Loucy (cell line): ENCODE results near the gene ARFIP1.

Experiments used
- EZH2phosphoT487 ChIP-seq: fragments of 200-600 bp; IDR thresholded peaks from 2 replicates; pipeline ENCODE4 v1.6.1; 2018; ENCODE audit warnings: antibody characterized with exemption, mild to moderate bottlenecking, moderate library complexity, borderline replicate concordance
- TF ChIP-seq, protein P1 (sequence below): fragments of 200-600 bp; sonication (generic); conservative IDR thresholded peaks from 2 replicates; pipeline ENCODE4 v1.5.1; 2014; ENCODE audit warnings: mild to moderate bottlenecking, antibody characterized with exemption, low read length

GRCh38 chr4:152942346-152942745 lies 162.6 kb downstream of the ARFIP1 start:
- TF ChIP-seq EZH2phosphoT487 = no peak
- TF ChIP-seq, protein P1, sequence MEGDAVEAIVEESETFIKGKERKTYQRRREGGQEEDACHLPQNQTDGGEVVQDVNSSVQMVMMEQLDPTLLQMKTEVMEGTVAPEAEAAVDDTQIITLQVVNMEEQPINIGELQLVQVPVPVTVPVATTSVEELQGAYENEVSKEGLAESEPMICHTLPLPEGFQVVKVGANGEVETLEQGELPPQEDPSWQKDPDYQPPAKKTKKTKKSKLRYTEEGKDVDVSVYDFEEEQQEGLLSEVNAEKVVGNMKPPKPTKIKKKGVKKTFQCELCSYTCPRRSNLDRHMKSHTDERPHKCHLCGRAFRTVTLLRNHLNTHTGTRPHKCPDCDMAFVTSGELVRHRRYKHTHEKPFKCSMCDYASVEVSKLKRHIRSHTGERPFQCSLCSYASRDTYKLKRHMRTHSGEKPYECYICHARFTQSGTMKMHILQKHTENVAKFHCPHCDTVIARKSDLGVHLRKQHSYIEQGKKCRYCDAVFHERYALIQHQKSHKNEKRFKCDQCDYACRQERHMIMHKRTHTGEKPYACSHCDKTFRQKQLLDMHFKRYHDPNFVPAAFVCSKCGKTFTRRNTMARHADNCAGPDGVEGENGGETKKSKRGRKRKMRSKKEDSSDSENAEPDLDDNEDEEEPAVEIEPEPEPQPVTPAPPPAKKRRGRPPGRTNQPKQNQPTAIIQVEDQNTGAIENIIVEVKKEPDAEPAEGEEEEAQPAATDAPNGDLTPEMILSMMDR = no peak
